ENCODE measurements around the gene CDC42EP4. TPM values are rescaled to one million over a fixed set of nuclear protein-coding genes. Genes with fewer than 3 reads are reported as not detected.
A peak's percentile ranks its signal among the peaks of the same experiment; 100 is the strongest.

Gene CDC42EP4
- total and polyA plus RNA-seq, 10 of the 15 experiments (the other 5 are each of a cell fraction or from before 2014, with no cell fraction given), result 0.05 to 7.1 (median 2.7) TPM

GRCh38 chr17:73291260-73291801 is 20.5 kb downstream of the CDC42EP4 start (continued):
- TF ChIP-seq ZBTB4 (CRISPR knock-in tag; IDR thresholded peaks at IDR 0.05) (no peak), RFX5 (IDR thresholded peaks at IDR 0.05; ENCODE audit: low read depth, low read length) (no peak), ZZZ3 (IDR thresholded peaks at IDR 0.05; ENCODE audit: control insufficient read depth, insufficient read length, low read depth) (no peak), SREBF2 (IDR thresholded peaks at IDR 0.05; ENCODE audit: low read length) (no peak), MEF2A (IDR thresholded peaks at IDR 0.05; ENCODE audit: insufficient read depth, low read depth, low read length) (no peak), BHLHE40 (IDR thresholded peaks at IDR 0.05; ENCODE audit: borderline replicate concordance in 1 of 2, low read depth in 2 of 2, low read length in 1 of 2) (no peak; a peak in 1 of 4 replicates), ASH2L (IDR thresholded peaks at IDR 0.05; ENCODE audit: borderline replicate concordance, low read depth) (no peak), IRF3 (IDR thresholded peaks at IDR 0.05) (no peak), PAX5 (IDR thresholded peaks at IDR 0.05; ENCODE audit: borderline replicate concordance, low read depth, low read length) (no peak; the same call in 1 of the 2 replicates), RELB (IDR thresholded peaks at IDR 0.05; ENCODE audit: low read depth) (peak; percentile 33; the same call in 1 of the 2 replicates), ZBTB33 (IDR thresholded peaks at IDR 0.05) (no peak), SPI1 (IDR thresholded peaks at IDR 0.05; ENCODE audit: borderline replicate concordance, insufficient read depth, low read depth, low read length) (peak; percentile 65), MAX (IDR thresholded peaks at IDR 0.05; ENCODE audit: low read depth, low read length) (no peak), CTCF (IDR thresholded peaks at IDR 0.05 in 2 of 3, conservative IDR thresholded peaks at IDR 0.05 in 1 of 3; ENCODE audit: control insufficient read depth in 2 of 3, extremely low read depth in 1 of 3, insufficient read depth in 1 of 3, low read depth in 3 of 3, low read length in 3 of 3) (no peak), MYB (IDR thresholded peaks at IDR 0.05; ENCODE audit: borderline replicate concordance, low read depth, low read length) (no peak), WRNIP1 (IDR thresholded peaks at IDR 0.05; ENCODE audit: borderline replicate concordance, low read depth, low read length) (no peak), STAT3 (IDR thresholded peaks at IDR 0.05; ENCODE audit: low read depth, low read length) (no peak), SUPT20H (IDR thresholded peaks at IDR 0.05; ENCODE audit: borderline replicate concordance, control insufficient read depth, low read depth, low read length) (no peak), BRCA1 (IDR thresholded peaks at IDR 0.05; ENCODE audit: low read depth, low read length) (no peak), IRF4 (IDR thresholded peaks at IDR 0.05; ENCODE audit: low read depth, low read length) (no peak)

Measured in GM12878 (cell line).